IMR-90 (cell line): Measurements from ENCODE around the gene VPS18. TPM values are rescaled to one million over a fixed set of nuclear protein-coding genes. Genes with fewer than 3 reads are reported as not detected.

Experiments used
- ATAC-seq: fragments of 200-7000 bp; cut with Tn5 transposase; 2 replicates; pipeline ENCODE4 v1.9.1; 2020; ENCODE audit warnings: low read depth, mild to moderate bottlenecking, moderate library complexity
- BruUV-seq: library from RNA; stranded (reverse); fragments of 400-500 nt; replicated peaks from 2 replicates; lab custom pipeline; 2021; lab: Mats Ljungman, UMichigan
- CTCF ChIA-PET: fragments of 300-600 bp; formaldehyde crosslinking; extraction: SDS; loops from one replicate; lab custom pipeline; 2021; ENCODE audit warnings: antibody characterized with exemption; lab: Yijun Ruan, JAX
- POLR2A ChIA-PET: fragments of 300-600 bp; sonication (Branson Sonifier 250); formaldehyde crosslinking; loops from one replicate; lab custom pipeline; 2022; ENCODE audit warnings: antibody characterized with exemption; ENCODE audit not compliant: unreplicated experiment; lab: Charles Lee
- DNase-seq: peaks from one replicate; pipeline ENCODE4 v3.0.0; 2013
- H2AFZ ChIP-seq: replicated peaks from 2 replicates; pipeline ENCODE3; 2013; ENCODE audit warnings: low read length, mild to moderate bottlenecking; ENCODE audit not compliant: poor library complexity
- H2AK5ac ChIP-seq: 2 replicates; pipeline ENCODE4 v1.6.1; 2013; ENCODE audit warnings: low read depth, low read length, inconsistent platforms
- H2AK9ac ChIP-seq: replicated peaks from 2 replicates; pipeline ENCODE3; 2013; ENCODE audit warnings: mild to moderate bottlenecking, low read depth, low read length, moderate library complexity; ENCODE audit not compliant: poor library complexity
- H2BK120ac ChIP-seq: 2 replicates; pipeline ENCODE4 v1.6.1; 2013; ENCODE audit warnings: low read depth, low read length, inconsistent platforms
- H2BK15ac ChIP-seq: 3 replicates; pipeline ENCODE4 v1.6.1; 2013; ENCODE audit warnings: low read depth, low read length, inconsistent platforms
- H2BK20ac ChIP-seq: 2 replicates; pipeline ENCODE4 v1.6.1; 2013; ENCODE audit warnings: low read depth, mild to moderate bottlenecking, inconsistent platforms, low read length, moderate library complexity
- H2BK5ac ChIP-seq: 2 replicates; pipeline ENCODE4 v1.6.1; 2013; ENCODE audit warnings: mild to moderate bottlenecking, low read depth, low read length, inconsistent platforms; ENCODE audit not compliant: poor library complexity, severe bottlenecking
- H3K14ac ChIP-seq: replicated peaks from 2 replicates; pipeline ENCODE4 v1.6.1; 2013; ENCODE audit warnings: low read depth, low read length, inconsistent platforms
- H3K18ac ChIP-seq: 2 replicates; pipeline ENCODE4 v1.6.1; 2013; ENCODE audit warnings: low read depth, low read length, control low read depth
- H3K23ac ChIP-seq: 2 replicates; pipeline ENCODE4 v1.6.1; 2013; ENCODE audit warnings: low read depth, low read length, inconsistent platforms
- H3K27ac ChIP-seq: 2 replicates; pipeline ENCODE4 v1.5.1; 2013; ENCODE audit warnings: mild to moderate bottlenecking, control low read depth, low read length; ENCODE audit not compliant: insufficient read depth
- H3K27me3 ChIP-seq: 2 replicates; pipeline ENCODE4 v1.6.1; 2013; ENCODE audit warnings: low read length; ENCODE audit not compliant: control insufficient read depth, insufficient read depth
- H3K36me3 ChIP-seq: 2 replicates; pipeline ENCODE4 v1.6.1; 2013; ENCODE audit warnings: low read length, mixed read lengths; ENCODE audit not compliant: control insufficient read depth, insufficient read depth
- H3K4ac ChIP-seq: 2 replicates; pipeline ENCODE4 v1.6.1; 2013; ENCODE audit warnings: low read depth, low read length, inconsistent platforms
- H3K4me1 ChIP-seq: 2 replicates; pipeline ENCODE4 v1.6.1; 2013; ENCODE audit warnings: low read length, mixed read lengths; ENCODE audit not compliant: control insufficient read depth, insufficient read depth
- H3K4me2 ChIP-seq: 2 replicates; pipeline ENCODE4 v1.6.1; 2013; ENCODE audit warnings: low read depth, mild to moderate bottlenecking, control low read depth, low read length, moderate library complexity
- H3K4me3 ChIP-seq: 2 replicates; pipeline ENCODE4 v1.5.1; 2013; ENCODE audit warnings: low read depth, mild to moderate bottlenecking, control low read depth, low read length, moderate library complexity; ENCODE audit not compliant: insufficient read depth
- H3K56ac ChIP-seq: 2 replicates; pipeline ENCODE4 v1.6.1; 2013; ENCODE audit warnings: low read length, inconsistent platforms; ENCODE audit not compliant: insufficient read depth; ENCODE audit errors: extremely low read depth
- H3K79me1 ChIP-seq, 2 experiments: 2 replicates each; pipeline ENCODE4 v1.6.1; 2013; ENCODE audit warnings: low read length in 2 of 2, inconsistent platforms in 1 of 2, low read depth in 1 of 2
- H3K9ac ChIP-seq: 2 replicates; pipeline ENCODE4 v1.6.1; 2013; ENCODE audit warnings: low read depth, low read length, control low read depth
- H3K9me1 ChIP-seq: 2 replicates; pipeline ENCODE4 v1.6.1; 2013; ENCODE audit warnings: low read length, inconsistent platforms; ENCODE audit not compliant: insufficient read depth
- H3K9me3 ChIP-seq: 2 replicates; pipeline ENCODE4 v1.6.1; 2013; ENCODE audit warnings: low read length; ENCODE audit not compliant: control insufficient read depth, insufficient read depth
- H4K20me1 ChIP-seq: 2 replicates; pipeline ENCODE4 v1.6.1; 2013; ENCODE audit warnings: low read length, inconsistent platforms; ENCODE audit not compliant: insufficient read depth
- H4K5ac ChIP-seq: 2 replicates; pipeline ENCODE4 v1.6.1; 2013; ENCODE audit warnings: mild to moderate bottlenecking, low read depth, low read length, control low read depth
- H4K8ac ChIP-seq, 2 experiments: 2 replicates each; pipeline ENCODE4 v1.6.1; 2013; ENCODE audit warnings: low read depth in 2 of 2, low read length in 2 of 2, control low read depth in 1 of 2, inconsistent platforms in 1 of 2
- H4K91ac ChIP-seq: 2 replicates; pipeline ENCODE4 v1.6.1; 2013; ENCODE audit warnings: low read depth, low read length, inconsistent platforms; ENCODE audit not compliant: insufficient read depth
- CEBPB ChIP-seq: IDR thresholded peaks from 2 replicates; pipeline ENCODE4 v1.6.1; 2012; ENCODE audit warnings: low read depth, low read length, improper control_type of control experiment
- FOS ChIP-seq: fragments of 150-350 bp; IDR thresholded peaks from 2 replicates; pipeline ENCODE4 v1.6.1; 2016; ENCODE audit warnings: low read depth, low read length
- MAZ ChIP-seq: IDR thresholded peaks from 2 replicates; pipeline ENCODE4 v1.6.1; 2012; ENCODE audit warnings: low read depth, mild to moderate bottlenecking, low read length, improper control_type of control experiment, moderate library complexity, borderline replicate concordance
- MXI1 ChIP-seq: IDR thresholded peaks from 2 replicates; pipeline ENCODE4 v1.6.1; 2012; ENCODE audit warnings: low read depth, mild to moderate bottlenecking, low read length, moderate library complexity, borderline replicate concordance
- POLR2A ChIP-seq: IDR thresholded peaks from 2 replicates; pipeline ENCODE4 v1.6.1; 2012; ENCODE audit warnings: mild to moderate bottlenecking, low read depth, low read length
- RAD21 ChIP-seq: IDR thresholded peaks from 2 replicates; pipeline ENCODE4 v1.6.1; 2012; ENCODE audit warnings: low read length, improper control_type of control experiment
- RCOR1 ChIP-seq: IDR thresholded peaks from 2 replicates; pipeline ENCODE4 v1.6.1; 2012; ENCODE audit warnings: mild to moderate bottlenecking, low read length, improper control_type of control experiment; ENCODE audit not compliant: insufficient replicate concordance
- SMC3 ChIP-seq: fragments of 150-350 bp; IDR thresholded peaks from 2 replicates; pipeline ENCODE4 v1.6.1; 2016; ENCODE audit warnings: low read depth, mild to moderate bottlenecking, antibody characterized with exemption, low read length, moderate library complexity
- USF2 ChIP-seq: fragments of 150-350 bp; IDR thresholded peaks from 2 replicates; pipeline ENCODE4 v1.6.1; 2017; ENCODE audit warnings: mild to moderate bottlenecking, antibody characterized with exemption, low read length, low read depth
- WGBS, 2 experiments: methylation state at CpG; one replicate each; pipeline versions ENCODE4 v1.1.5 to v1.1.7; 2013; ENCODE audit warnings: missing lambda C conversion rate in 2 of 2; ENCODE audit not compliant: insufficient read length in 1 of 2; ENCODE audit errors: extremely low coverage in 2 of 2; 5-methylcytosine and 5-hydroxymethylcytosine counted together
- dilution Hi-C: fragments of 300-500 bp; cut with HindIII; formaldehyde crosslinking; loops from one replicate; pipeline ENCODE4 v1.14.3; 2018; ENCODE audit warnings: low sequenced_read_pairs; ENCODE audit not compliant: unreplicated experiment
- in situ Hi-C: fragments of 300-500 bp; cut with MboI; formaldehyde crosslinking; loops from 3 replicates; pipeline ENCODE4 v1.14.3; 2019; ENCODE audit warnings: low sequenced_read_pairs, inconsistent platforms, mixed read lengths
- intact Hi-C: fragments of 100-400 bp; cut with micrococcal nuclease; formaldehyde crosslinking; loops from 2 replicates; pipeline ENCODE4 v1.10.0; 2022
- polyA plus RNA-seq, 3 experiments: library from polyadenylated mRNA; depleted of rRNA; stranded (reverse); fragments of >200 nt; gene quantifications; 2 replicates each; pipeline ENCODE4 v1.2.3, GENCODE V29; 2012; ENCODE audit warnings: low replicate concordance in 1 of 3
- total RNA-seq: library from RNA; depleted of rRNA; stranded (reverse); fragments of >200 nt; gene quantifications from 2 replicates; pipeline ENCODE4 v1.2.3, GENCODE V29; 2012
- TF ChIP-seq, protein P1 (sequence below): conservative IDR thresholded peaks from 2 replicates; pipeline ENCODE4 v1.5.1; 2012; ENCODE audit warnings: mild to moderate bottlenecking, low read depth, low read length, improper control_type of control experiment

The VPS18 gene
- total and polyA plus RNA-seq, 2 of the 4 experiments (the other 2 are of a cell fraction) = 19.3 to 32.3 TPM

- intact Hi-C loops = loop anchor here (1.0 to 10.0 kb wide), 3 partner anchors 106 to 208 kb away; partner anchors contain the start of gene INO80
- 2% methylated on average over 8 of the region's 36 CpGs; no CpG with 5 or more reads in 1 of the 2 experiments for WGBS, 2 experiments
These were observed 12.1 kb downstream of the VPS18 start for GRCh38 chr15:40906091-40906990.

More at GRCh38 chr15:40906091-40906990, 12.1 kb downstream of the VPS18 start:
- H2BK120ac ChIP-seq = peak overlapping the region; percentile 80
- dilution Hi-C loops = no loop called here
- H3K23ac ChIP-seq = no peak overlapping the region
- peak overlapping the region; percentile 29 for H3K4me3 ChIP-seq
- H3K79me1 ChIP-seq = peaks cover 0 to 30% of the 10 kb centered on the region in 2 experiments; a peak in 2 of 4 replicates
- peak overlapping the region; percentile 36; the same call in 1 of the 2 replicates for H2BK20ac ChIP-seq
- ATAC-seq (peak; percentile 80), DNase-seq (peak; percentile 96)
- peak overlapping the region; percentile 57; the same call in 1 of the 2 replicates for H4K91ac ChIP-seq
- peak overlapping the region; percentile 78 for H3K27ac ChIP-seq
- H3K4ac ChIP-seq = peak overlapping the region; percentile 89
- in situ Hi-C loops = loop anchor here (10.0 kb wide), 1 partner anchor 118 kb away; no protein-coding TSS in a partner anchor
- peaks cover 18% of the 10 kb centered on the region for H3K4me1 ChIP-seq
- TF ChIP-seq CEBPB = no peak
- peak; percentile 45; the same call in 1 of the 2 replicates for TF ChIP-seq POLR2A
- TF ChIP-seq FOS = no peak
- 0 out of 2 replicates have a peak, but pooled peaks have one; percentile 52 for TF ChIP-seq MAZ
- TF ChIP-seq RCOR1 = peak; percentile 66
- peak; percentile 61 for TF ChIP-seq SMC3
- TF ChIP-seq, protein P1, sequence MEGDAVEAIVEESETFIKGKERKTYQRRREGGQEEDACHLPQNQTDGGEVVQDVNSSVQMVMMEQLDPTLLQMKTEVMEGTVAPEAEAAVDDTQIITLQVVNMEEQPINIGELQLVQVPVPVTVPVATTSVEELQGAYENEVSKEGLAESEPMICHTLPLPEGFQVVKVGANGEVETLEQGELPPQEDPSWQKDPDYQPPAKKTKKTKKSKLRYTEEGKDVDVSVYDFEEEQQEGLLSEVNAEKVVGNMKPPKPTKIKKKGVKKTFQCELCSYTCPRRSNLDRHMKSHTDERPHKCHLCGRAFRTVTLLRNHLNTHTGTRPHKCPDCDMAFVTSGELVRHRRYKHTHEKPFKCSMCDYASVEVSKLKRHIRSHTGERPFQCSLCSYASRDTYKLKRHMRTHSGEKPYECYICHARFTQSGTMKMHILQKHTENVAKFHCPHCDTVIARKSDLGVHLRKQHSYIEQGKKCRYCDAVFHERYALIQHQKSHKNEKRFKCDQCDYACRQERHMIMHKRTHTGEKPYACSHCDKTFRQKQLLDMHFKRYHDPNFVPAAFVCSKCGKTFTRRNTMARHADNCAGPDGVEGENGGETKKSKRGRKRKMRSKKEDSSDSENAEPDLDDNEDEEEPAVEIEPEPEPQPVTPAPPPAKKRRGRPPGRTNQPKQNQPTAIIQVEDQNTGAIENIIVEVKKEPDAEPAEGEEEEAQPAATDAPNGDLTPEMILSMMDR = peak; percentile 82
- TF ChIP-seq MXI1 = peak; percentile 67; the same call in 1 of the 2 replicates
- TF ChIP-seq USF2 = no peak
- peak; percentile 81 for TF ChIP-seq RAD21
- H3K36me3 ChIP-seq = peaks cover 25% of the 10 kb centered on the region
- H3K9me1 ChIP-seq = peaks cover 6% of the 10 kb centered on the region; the same call in 1 of the 2 replicates
- H3K9me3 ChIP-seq = no peaks in the 10 kb centered on the region
- H3K9ac ChIP-seq = peak overlapping the region; percentile 57
- peak overlapping the region; percentile 75 for H3K18ac ChIP-seq
- H3K4me2 ChIP-seq = peak overlapping the region; percentile 95
- H4K5ac ChIP-seq = peak overlapping the region; percentile 62
- H3K56ac ChIP-seq = no peak overlapping the region
- H2BK5ac ChIP-seq = peak overlapping the region; percentile 84
- peak overlapping the region; percentile 90 for H2AFZ ChIP-seq
- no TSS peak for BruUV-seq
- peak overlapping the region; percentile 71 to 88 for H4K8ac ChIP-seq
- peak overlapping the region; percentile 60; the same call in 1 of the 3 replicates for H2BK15ac ChIP-seq
- peak overlapping the region; percentile 94 for H2AK9ac ChIP-seq
- H3K14ac ChIP-seq = peak overlapping the region; percentile 87
- ChIA-PET POLR2A (interaction anchor here (0.5 kb wide), 1 partner anchor 86 kb away, joined by 3 read pairs; no protein-coding TSS in a partner anchor), CTCF (interaction anchor here (0.5 to 2.4 kb wide), 15 partner anchors 12 to 280 kb away, joined by 3 to 15 read pairs (median 4); partner anchors contain the start of genes DLL4 and VPS18)
- H4K20me1 ChIP-seq = peaks cover 21% of the 10 kb centered on the region
- peak overlapping the region; percentile 74; the same call in 1 of the 2 replicates for H2AK5ac ChIP-seq
- no peaks in the 10 kb centered on the region for H3K27me3 ChIP-seq
